Spleen (tissue), 11 donors: ENCODE data around the gene FUCA1. TPM values are rescaled to one million over a fixed set of nuclear protein-coding genes. Genes with fewer than 3 reads are reported as not detected.
A peak's percentile ranks its signal among the peaks of the same experiment; 100 is the strongest.
"Not testable (repeated sequence)": the region's sequence is repeated elsewhere in the genome, so short reads cannot be mapped to it uniquely, and the experiment has no call there.

ENCODE experiments used
- DNase-seq: peaks from one replicate; pipeline ENCODE4 v3.0.0-alpha.2; 2020
- H3K27ac ChIP-seq, 8 donors: fragments of 200-600 bp; sonication (generic) in 7 of 8; 1 replicate in 4 of 8; 2 replicates in 4 of 8; pipeline versions ENCODE4 v1.5.0 to v1.8.0; 2016 to 2021; ENCODE audit warnings: inconsistent platforms in 4 of 8, mild to moderate bottlenecking in 4 of 8, moderate library complexity in 1 of 8
- H3K27me3 ChIP-seq, 7 donors: fragments of 200-600 bp; sonication (generic) in 6 of 7; replicated peaks in 1 of 7; 1 replicate in 4 of 7; 2 replicates in 3 of 7; pipeline versions ENCODE4 v1.5.0 to v1.8.0; 2016 to 2021; ENCODE audit warnings: inconsistent platforms in 3 of 7, mild to moderate bottlenecking in 1 of 7
- H3K36me3 ChIP-seq, 6 donors: fragments of 200-600 bp; sonication (generic) in 5 of 6; 1 replicate in 4 of 6; 2 replicates in 2 of 6; pipeline versions ENCODE4 v1.5.0 to v1.8.0; 2016 to 2021; ENCODE audit warnings: inconsistent platforms in 2 of 6
- H3K4me1 ChIP-seq, 6 donors: fragments of 200-600 bp; sonication (generic) in 5 of 6; 1 replicate in 3 of 6; 2 replicates in 3 of 6; pipeline versions ENCODE4 v1.5.0 to v1.8.0; 2016 to 2021; ENCODE audit warnings: inconsistent platforms in 3 of 6
- H3K4me3 ChIP-seq, 8 donors: fragments of 200-600 bp; sonication (generic) in 7 of 8; 1 replicate in 4 of 8; 2 replicates in 4 of 8; pipeline versions ENCODE4 v1.5.0 to v1.8.0; 2016 to 2021; ENCODE audit warnings: inconsistent platforms in 4 of 8, mild to moderate bottlenecking in 4 of 8, moderate library complexity in 2 of 8
- H3K9me3 ChIP-seq, 8 donors: fragments of 200-600 bp; sonication (generic) in 7 of 8; 1 replicate in 4 of 8; 2 replicates in 4 of 8; pipeline versions ENCODE4 v1.5.0 to v1.8.0; 2016 to 2021; ENCODE audit warnings: inconsistent platforms in 4 of 8
- POLR2A ChIP-seq, 3 donors: fragments of 450-650 bp; IDR thresholded peaks; one replicate each; pipeline ENCODE4 v1.5.1; 2017; ENCODE audit warnings: antibody characterized with exemption in 3 of 3, mild to moderate bottlenecking in 1 of 3
- POLR2AphosphoS5 ChIP-seq, 3 donors: sonication (generic); formaldehyde crosslinking; IDR thresholded peaks; one replicate each; pipeline ENCODE4 v1.5.1; 2017; ENCODE audit warnings: antibody characterized with exemption in 3 of 3
- WGBS, 5 donors: extraction: QIAGEN DNeasy Blood & Tissue Kit in 3 of 5; methylation state at CpG; one replicate each; pipeline versions ENCODE4 v1.1.5 to v1.1.7; 2013 to 2018; 5-methylcytosine and 5-hydroxymethylcytosine counted together
- intact Hi-C: fragments of 100-400 bp; cut with DNase I; formaldehyde crosslinking; loops from one replicate; pipeline ENCODE4 v1.15.0; 2023; ENCODE audit warnings: low total_unique reads
- polyA plus RNA-seq, 3 donors: library from polyadenylated mRNA; stranded (reverse); fragments of 200-250 nt; gene quantifications; one replicate each; pipeline ENCODE4 v1.2.1, GENCODE V29; 2013
- total RNA-seq, 7 donors: library from RNA; depleted of rRNA in 3 of 7; stranded (reverse); fragments of >200 nt in 3 of 7; fragmentation: NEBNext Ultra II Directional in 4 of 7; extraction: Animal tissue kit (Norgen Biotek cat#: 25700) in 4 of 7; gene quantifications; one replicate each; pipeline versions ENCODE4 v1.1.0 to v1.2.1, GENCODE V29; 2016 to 2021
- TF ChIP-seq, protein P1 (sequence below), 11 experiments: fragments of 200-600 bp in 7 of 11; fragments of 450-650 bp in 4 of 11; sonication (generic) in 4 of 11; IDR thresholded peaks in 8 of 11; conservative IDR thresholded peaks in 3 of 11; 1 replicate in 7 of 11; 2 replicates in 4 of 11; pipeline versions ENCODE4 v1.4.0 to v1.8.0; 2016 to 2021; ENCODE audit warnings: antibody characterized with exemption in 11 of 11, inconsistent platforms in 4 of 11, mild to moderate bottlenecking in 1 of 11
- donor health status: healthy with polysubstance abuse.
- donor health status: DM: no; HTN: no; CAD: no; lungs with moderate emphysema.
- donor health status: DM: no; HTN: no; CAD: no.
- donor health status: Bipolar disorder and iron deficiency.
- donor health status: healthy.
- donor health status: DM: no; HTN: no; CAD: no.
- donor health status: DM: yes; HTN: yes; CAD: no.

The FUCA1 gene
- total and polyA plus RNA-seq, 10 donors: 36.3 to 106 (median 66.2) TPM

DNA sequence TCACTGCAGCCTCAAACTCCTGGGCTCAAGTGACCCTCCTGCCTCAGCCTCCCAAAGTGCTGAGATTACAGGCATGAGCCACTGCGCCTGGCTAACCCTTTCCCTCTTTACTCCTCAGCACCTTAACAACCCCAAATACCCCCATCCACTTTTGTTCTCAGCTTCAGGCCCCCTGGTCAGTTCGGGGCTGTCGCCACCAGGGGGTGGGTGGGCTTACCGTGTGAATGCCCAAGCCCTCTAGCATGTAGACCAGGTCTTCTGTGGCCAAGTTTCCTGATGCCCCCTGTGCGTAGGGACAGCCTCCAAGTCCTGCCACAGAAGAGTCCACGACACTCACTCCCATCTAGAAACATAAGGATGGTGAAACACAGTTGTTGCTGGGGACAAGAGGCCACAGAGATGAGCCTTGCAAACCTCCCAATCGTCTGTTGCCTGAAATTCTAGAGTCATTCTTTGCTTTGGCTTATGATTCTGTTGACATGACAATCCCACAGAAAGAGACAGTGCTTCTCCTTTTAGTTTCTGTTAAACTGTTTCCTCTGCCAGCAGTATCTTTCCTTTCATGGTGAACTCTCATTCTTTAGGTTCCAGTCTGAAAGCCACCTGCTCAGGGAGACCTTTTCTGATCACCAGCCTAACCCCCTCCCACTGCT, 63.8 kb downstream of the FUCA1 start:
- Histone ChIP-seq H3K27me3 (no peaks in the 10 kb centered on the region), H3K9me3 (no peaks in the 10 kb centered on the region), H3K4me3 (no peak overlapping the region), H3K27ac (peak overlapping the region in 4 of 8 donors; percentile 18 to 59 (median 32)), H3K36me3 (peaks cover 0 to 60% (median 16%) of the 10 kb centered on the region in 6 donors), H3K4me1 (peaks cover 5 to 52% (median 26%) of the 10 kb centered on the region in 6 donors)
- TF ChIP-seq POLR2A (IDR thresholded peaks at IDR 0.05) (no peak), POLR2AphosphoS5 (IDR thresholded peaks at IDR 0.05) (no peak)
- TF ChIP-seq, protein P1, sequence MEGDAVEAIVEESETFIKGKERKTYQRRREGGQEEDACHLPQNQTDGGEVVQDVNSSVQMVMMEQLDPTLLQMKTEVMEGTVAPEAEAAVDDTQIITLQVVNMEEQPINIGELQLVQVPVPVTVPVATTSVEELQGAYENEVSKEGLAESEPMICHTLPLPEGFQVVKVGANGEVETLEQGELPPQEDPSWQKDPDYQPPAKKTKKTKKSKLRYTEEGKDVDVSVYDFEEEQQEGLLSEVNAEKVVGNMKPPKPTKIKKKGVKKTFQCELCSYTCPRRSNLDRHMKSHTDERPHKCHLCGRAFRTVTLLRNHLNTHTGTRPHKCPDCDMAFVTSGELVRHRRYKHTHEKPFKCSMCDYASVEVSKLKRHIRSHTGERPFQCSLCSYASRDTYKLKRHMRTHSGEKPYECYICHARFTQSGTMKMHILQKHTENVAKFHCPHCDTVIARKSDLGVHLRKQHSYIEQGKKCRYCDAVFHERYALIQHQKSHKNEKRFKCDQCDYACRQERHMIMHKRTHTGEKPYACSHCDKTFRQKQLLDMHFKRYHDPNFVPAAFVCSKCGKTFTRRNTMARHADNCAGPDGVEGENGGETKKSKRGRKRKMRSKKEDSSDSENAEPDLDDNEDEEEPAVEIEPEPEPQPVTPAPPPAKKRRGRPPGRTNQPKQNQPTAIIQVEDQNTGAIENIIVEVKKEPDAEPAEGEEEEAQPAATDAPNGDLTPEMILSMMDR (IDR thresholded peaks at IDR 0.05 in 8 of 11, conservative IDR thresholded peaks at IDR 0.05 in 3 of 11): no peak
- intact Hi-C loops: no loop called here
- peak; percentile 70 for DNase-seq
- 71 to 84% (median 79%) methylated on average over 7 of the region's 7 CpGs for WGBS, 5 donors

DNA sequence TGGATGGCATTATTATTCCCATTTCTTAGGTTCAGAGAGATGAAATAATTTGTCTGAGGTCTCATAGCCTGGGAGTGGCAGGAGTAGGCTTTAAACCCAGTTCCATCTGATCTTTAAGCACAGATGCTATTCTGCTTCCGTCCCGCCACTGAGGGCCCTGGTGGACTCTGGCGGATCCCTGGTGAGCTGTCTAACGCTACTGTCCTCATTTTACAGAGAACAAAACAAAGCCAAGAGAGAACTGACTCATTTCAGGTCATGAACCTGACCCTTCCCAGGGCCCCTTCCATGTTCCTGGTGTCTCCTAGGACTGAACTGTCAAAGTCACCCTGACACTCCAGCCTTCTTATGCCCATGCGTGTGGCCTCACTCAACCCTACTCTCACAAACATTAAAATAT, 64.4 kb downstream of the FUCA1 start:
- Histone ChIP-seq H3K27me3 (no peaks in the 10 kb centered on the region), H3K4me3 (no peak overlapping the region), H3K9me3 (no peaks in the 10 kb centered on the region), H3K27ac (peak overlapping the region in 2 of 8 donors; percentile 30 to 59), H3K36me3 (peaks cover 0 to 64% (median 16%) of the 10 kb centered on the region in 6 donors), H3K4me1 (peaks cover 5 to 55% (median 32%) of the 10 kb centered on the region in 6 donors)
- intact Hi-C loops: no loop called here
- DNase-seq: peak; percentile 41
- TF ChIP-seq, protein P1 (IDR thresholded peaks at IDR 0.05 in 8 of 11, conservative IDR thresholded peaks at IDR 0.05 in 3 of 11): no peak
- TF ChIP-seq POLR2A (IDR thresholded peaks at IDR 0.05) (no peak), POLR2AphosphoS5 (IDR thresholded peaks at IDR 0.05) (no peak)
- 92 to 95% (median 95%) methylated on average over 5 of the region's 5 CpGs for WGBS, 5 donors

DNA sequence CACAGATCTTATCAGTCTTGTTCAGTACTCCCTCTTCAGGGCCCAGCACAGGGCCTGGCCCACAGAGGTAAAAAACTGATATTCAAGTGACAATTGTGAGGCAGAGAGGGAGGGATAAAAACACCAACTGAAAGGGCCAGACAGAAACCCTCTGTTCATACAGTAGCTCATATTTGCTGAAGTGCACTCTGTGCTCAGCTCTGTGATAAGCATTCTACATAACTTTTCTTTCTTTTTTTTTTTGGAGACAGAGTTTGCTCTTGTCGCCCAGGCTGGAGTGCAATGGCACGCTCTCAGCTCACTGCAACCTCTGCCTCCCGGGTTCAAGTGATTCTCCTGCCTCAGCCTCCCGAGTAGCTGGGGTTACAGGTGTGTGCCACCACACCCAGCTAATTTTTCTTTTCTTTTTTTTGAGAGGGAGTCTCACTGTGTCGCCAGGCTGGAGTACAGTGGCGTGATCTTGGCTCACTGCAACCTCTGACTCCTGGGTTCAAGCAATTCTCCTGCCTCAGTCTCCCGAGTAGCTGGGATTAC, 65.2 kb downstream of the FUCA1 start:
- intact Hi-C loops: not testable (repeated sequence)

DNA sequence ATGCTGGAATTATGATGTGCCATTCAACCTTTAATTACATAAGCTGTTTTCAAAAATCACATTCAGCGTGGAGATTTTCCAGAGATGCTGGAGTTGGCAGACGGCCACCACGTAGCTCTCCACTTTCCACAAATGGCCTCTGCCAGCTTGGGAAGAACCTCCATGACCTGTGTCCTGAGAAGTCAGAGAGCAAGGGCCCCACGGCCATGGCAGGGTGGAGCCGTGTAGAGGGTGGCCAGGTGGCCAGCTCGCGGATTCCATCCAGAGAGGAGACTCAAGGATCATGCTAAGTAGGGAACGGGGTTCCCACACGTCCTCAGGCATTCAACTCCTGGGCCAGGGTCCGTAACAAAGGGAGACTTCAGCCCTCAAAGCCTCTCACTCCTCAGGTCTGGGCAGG, 66.2 kb downstream of the FUCA1 start:
- Histone ChIP-seq H3K4me3 (peak overlapping the region in 2 of 8 donors; percentile 87 to 98), H3K27me3 (no peaks in the 10 kb centered on the region), H3K27ac (peak overlapping the region in 3 of 8 donors; percentile 95 to 96 (median 96)), H3K9me3 (no peaks in the 10 kb centered on the region), H3K4me1 (peaks cover 5 to 60% (median 34%) of the 10 kb centered on the region in 6 donors), H3K36me3 (peaks cover 0 to 64% (median 16%) of the 10 kb centered on the region in 6 donors)
- DNase-seq: peak; percentile 82
- TF ChIP-seq POLR2A (IDR thresholded peaks at IDR 0.05) (no peak), POLR2AphosphoS5 (IDR thresholded peaks at IDR 0.05) (no peak)
- TF ChIP-seq, protein P1 (IDR thresholded peaks at IDR 0.05 in 8 of 11, conservative IDR thresholded peaks at IDR 0.05 in 3 of 11): no peak
- 71 to 78% (median 73%) methylated on average over 10 of the region's 10 CpGs for WGBS, 5 donors
- intact Hi-C loops: no loop called here

More for the DNA sequence above, 65.2 kb downstream of the FUCA1 start:
- not testable (repeated sequence) for H3K27me3 ChIP-seq, H3K9me3 ChIP-seq, H3K4me3 ChIP-seq
- 88 to 97% (median 96%) methylated on average over 7 of the region's 7 CpGs for WGBS, 5 donors
- Histone ChIP-seq H3K36me3 (peaks cover 0 to 64% (median 12%) of the 10 kb centered on the region in 6 donors), H3K27ac (peak overlapping the region in 1 of 8 donors; percentile 95), H3K4me1 (peaks cover 5 to 60% (median 35%) of the 10 kb centered on the region in 6 donors)
- DNase-seq: peak; percentile 29
